Dedifferentiated amniotic fluid mesenchymal stem cell (primary cell): ENCODE data around the gene CCDC24.

ENCODE experiments used
- DNase-seq: peaks from one replicate; pipeline ENCODE4 v3.0.0-alpha.2; 2016; ENCODE audit errors: extremely low spot score

CCDC24 gene

GRCh38 chr1:43997295-43997999 is 6.0 kb downstream of the CCDC24 start:
- no peak for DNase-seq

- DNase-seq, result no peak
Measured at GRCh38 chr1:43998000-43998378, 6.6 kb downstream of the CCDC24 start.

GRCh38 chr1:43999455-43999854 is 8.1 kb downstream of the CCDC24 start:
- DNase-seq, result no peak

GRCh38 chr1:44000122-44000665 is 8.8 kb downstream of the CCDC24 start:
- no peak for DNase-seq

GRCh38 chr1:44002165-44002564 is 10.8 kb downstream of the CCDC24 start:
- DNase-seq, result no peak

- no peak for DNase-seq
Measured at GRCh38 chr1:44002606-44003157, 11.3 kb downstream of the CCDC24 start.

GRCh38 chr1:44008259-44008658 is 16.9 kb downstream of the CCDC24 start:
- DNase-seq, result no peak

- DNase-seq, result no peak
Measured at GRCh38 chr1:44010935-44011471, 19.6 kb downstream of the CCDC24 start.

GRCh38 chr1:44012404-44012803 is 21.0 kb downstream of the CCDC24 start:
- DNase-seq, result no peak

- no peak for DNase-seq
Measured at GRCh38 chr1:44012941-44013609, 21.7 kb downstream of the CCDC24 start.

- DNase-seq, result no peak
Measured at GRCh38 chr1:44013949-44014348, 22.6 kb downstream of the CCDC24 start.

- no peak for DNase-seq
Measured at GRCh38 chr1:44014365-44015104, 23.1 kb downstream of the CCDC24 start.

- DNase-seq, result no peak
Measured at GRCh38 chr1:44015206-44015605, 23.8 kb downstream of the CCDC24 start.

GRCh38 chr1:44016041-44016889 is 24.9 kb downstream of the CCDC24 start:
- no peak for DNase-seq

- no peak for DNase-seq
Measured at GRCh38 chr1:44016890-44017400, 25.5 kb downstream of the CCDC24 start.

- DNase-seq, result no peak
Measured at GRCh38 chr1:44019466-44019948, 28.1 kb downstream of the CCDC24 start.

GRCh38 chr1:44020464-44020863 is 29.1 kb downstream of the CCDC24 start:
- DNase-seq, result no peak

- no peak for DNase-seq
Measured at GRCh38 chr1:44021156-44021555, 29.8 kb downstream of the CCDC24 start.

GRCh38 chr1:44021581-44022321 is 30.4 kb downstream of the CCDC24 start:
- no peak for DNase-seq
